Neural progenitor cell (in vitro differentiated cells): Measurements from ENCODE around the gene CCDC91. TPM values are rescaled to one million over a fixed set of nuclear protein-coding genes. Genes with fewer than 3 reads are reported as not detected.

ENCODE experiments used
- DNase-seq: peaks from one replicate; pipeline ENCODE4 v3.0.0-alpha.2; 2016; ENCODE audit warnings: low spot score
- H2AFZ ChIP-seq: fragments of 200-600 bp; sonication (generic); replicated peaks from 2 replicates; pipeline ENCODE4 v1.6.1; 2016; ENCODE audit warnings: antibody characterized with exemption
- H3F3A ChIP-seq: fragments of 200-600 bp; sonication (generic); 2 replicates; pipeline ENCODE4 v1.6.1; 2016; ENCODE audit warnings: antibody characterized with exemption, low read depth
- H3K27ac ChIP-seq: fragments of 200-600 bp; sonication (generic); 2 replicates; pipeline ENCODE4 v1.5.1; 2016; ENCODE audit warnings: mild to moderate bottlenecking
- H3K27me3 ChIP-seq: fragments of 200-600 bp; sonication (generic); 2 replicates; pipeline ENCODE4 v1.6.1; 2016; ENCODE audit warnings: mild to moderate bottlenecking, moderate library complexity
- H3K36me3 ChIP-seq: fragments of 200-600 bp; sonication (generic); 2 replicates; pipeline ENCODE4 v1.5.1; 2016
- H3K4me1 ChIP-seq: fragments of 200-600 bp; sonication (generic); 2 replicates; pipeline ENCODE4 v1.6.1; 2016; ENCODE audit warnings: mixed run types
- H3K4me2 ChIP-seq: fragments of 200-600 bp; sonication (generic); 2 replicates; pipeline ENCODE4 v1.6.1; 2016
- H3K4me3 ChIP-seq: fragments of 200-600 bp; sonication (generic); 2 replicates; pipeline ENCODE4 v1.5.1; 2016
- H3K79me2 ChIP-seq: fragments of 200-600 bp; sonication (generic); 2 replicates; pipeline ENCODE4 v1.6.1; 2016; ENCODE audit warnings: low read depth
- H3K9ac ChIP-seq: fragments of 200-600 bp; sonication (generic); 2 replicates; pipeline ENCODE4 v1.6.1; 2016
- H3K9me3 ChIP-seq: fragments of 200-600 bp; sonication (generic); 2 replicates; pipeline ENCODE4 v1.5.1; 2016; ENCODE audit warnings: low read depth
- H4K20me1 ChIP-seq: fragments of 200-600 bp; sonication (generic); 2 replicates; pipeline ENCODE4 v1.6.1; 2016; ENCODE audit warnings: low read depth
- H3K27ac Mint-ChIP-seq: 3 replicates; pipeline ENCODE4 v1.8.0; 2021; ENCODE audit warnings: mixed read lengths
- H3K27me3 Mint-ChIP-seq: 2 replicates; pipeline ENCODE4 v1.8.0; 2022; ENCODE audit warnings: low read depth, mild to moderate bottlenecking, inconsistent platforms, moderate library complexity, mixed read lengths; ENCODE audit not compliant: insufficient read depth
- H3K36me3 Mint-ChIP-seq: 3 replicates; pipeline ENCODE4 v1.8.0; 2021; ENCODE audit warnings: mixed read lengths
- H3K4me1 Mint-ChIP-seq: 3 replicates; pipeline ENCODE4 v1.8.0; 2021; ENCODE audit warnings: mixed read lengths
- H3K4me3 Mint-ChIP-seq: 3 replicates; pipeline ENCODE4 v1.8.0; 2021; ENCODE audit warnings: mild to moderate bottlenecking, moderate library complexity, mixed read lengths
- H3K9me3 Mint-ChIP-seq: 3 replicates; pipeline ENCODE4 v1.8.0; 2020; ENCODE audit warnings: mixed read lengths
- EZH2 ChIP-seq: fragments of 200-600 bp; sonication (generic); IDR thresholded peaks from 2 replicates; pipeline ENCODE4 v1.6.1; 2017; ENCODE audit warnings: antibody characterized with exemption, mild to moderate bottlenecking, moderate library complexity
- EZH2phosphoT487 ChIP-seq: fragments of 200-600 bp; sonication (generic); IDR thresholded peaks from 2 replicates; pipeline ENCODE4 v1.6.1; 2017; ENCODE audit warnings: antibody characterized with exemption
- total RNA-seq: library from RNA; depleted of rRNA; stranded (reverse); fragments of >200 nt; gene quantifications from 2 replicates; pipeline ENCODE4 v1.2.3, GENCODE V29; 2015; ENCODE audit warnings: low replicate concordance
- TF ChIP-seq, protein P1 (sequence below): fragments of 200-600 bp; sonication (generic); IDR thresholded peaks from 2 replicates; pipeline ENCODE4 v1.5.1; 2017; ENCODE audit warnings: antibody characterized with exemption, mild to moderate bottlenecking

CCDC91 gene
- total RNA-seq, 1 donor from 2014 or later = 35.8 TPM

DNA sequence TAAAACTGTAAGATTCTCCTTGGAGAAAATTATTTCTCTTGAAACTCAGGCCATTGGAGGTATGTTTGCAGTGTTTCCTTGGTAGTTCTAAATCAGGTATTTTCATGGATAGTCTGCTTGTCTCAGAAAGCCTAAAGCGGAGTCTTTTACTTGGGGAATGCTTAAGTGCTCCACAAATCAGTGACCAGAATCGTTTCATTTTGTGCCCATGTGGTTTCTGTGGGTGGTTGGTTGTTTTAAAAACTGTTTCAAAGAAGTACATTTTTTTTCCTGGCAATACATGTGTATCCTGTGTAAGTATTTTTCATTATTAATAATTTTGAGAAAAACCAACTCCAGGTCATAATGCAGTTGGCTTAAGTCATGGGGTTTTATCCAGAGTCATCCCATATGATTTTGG is 33.6 kb downstream of the CCDC91 start:
- H3K27me3 ChIP-seq = no peaks in the 10 kb centered on the region
- peaks cover 8% of the 10 kb centered on the region for H3K9me3 Mint-ChIP-seq
- no peak overlapping the region for H3K4me3 Mint-ChIP-seq
- no peaks in the 10 kb centered on the region for H3F3A ChIP-seq
- no peak overlapping the region for H3K27ac ChIP-seq
- H2AFZ ChIP-seq = no peak overlapping the region
- H3K4me1 ChIP-seq = no peaks in the 10 kb centered on the region
- H3K9me3 ChIP-seq = no peaks in the 10 kb centered on the region
- no peaks in the 10 kb centered on the region for H3K36me3 ChIP-seq
- no peaks in the 10 kb centered on the region for H3K4me1 Mint-ChIP-seq
- no peaks in the 10 kb centered on the region for H4K20me1 ChIP-seq
- TF ChIP-seq, protein P1, sequence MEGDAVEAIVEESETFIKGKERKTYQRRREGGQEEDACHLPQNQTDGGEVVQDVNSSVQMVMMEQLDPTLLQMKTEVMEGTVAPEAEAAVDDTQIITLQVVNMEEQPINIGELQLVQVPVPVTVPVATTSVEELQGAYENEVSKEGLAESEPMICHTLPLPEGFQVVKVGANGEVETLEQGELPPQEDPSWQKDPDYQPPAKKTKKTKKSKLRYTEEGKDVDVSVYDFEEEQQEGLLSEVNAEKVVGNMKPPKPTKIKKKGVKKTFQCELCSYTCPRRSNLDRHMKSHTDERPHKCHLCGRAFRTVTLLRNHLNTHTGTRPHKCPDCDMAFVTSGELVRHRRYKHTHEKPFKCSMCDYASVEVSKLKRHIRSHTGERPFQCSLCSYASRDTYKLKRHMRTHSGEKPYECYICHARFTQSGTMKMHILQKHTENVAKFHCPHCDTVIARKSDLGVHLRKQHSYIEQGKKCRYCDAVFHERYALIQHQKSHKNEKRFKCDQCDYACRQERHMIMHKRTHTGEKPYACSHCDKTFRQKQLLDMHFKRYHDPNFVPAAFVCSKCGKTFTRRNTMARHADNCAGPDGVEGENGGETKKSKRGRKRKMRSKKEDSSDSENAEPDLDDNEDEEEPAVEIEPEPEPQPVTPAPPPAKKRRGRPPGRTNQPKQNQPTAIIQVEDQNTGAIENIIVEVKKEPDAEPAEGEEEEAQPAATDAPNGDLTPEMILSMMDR = no peak
- TF ChIP-seq EZH2 (no peak), EZH2phosphoT487 (no peak)
- H3K36me3 Mint-ChIP-seq = no peaks in the 10 kb centered on the region
- DNase-seq = no peak
- peaks cover 49% of the 10 kb centered on the region for H3K79me2 ChIP-seq
- H3K4me2 ChIP-seq = no peak overlapping the region
- no peak overlapping the region for H3K9ac ChIP-seq
- no peaks in the 10 kb centered on the region for H3K27me3 Mint-ChIP-seq
- H3K27ac Mint-ChIP-seq = no peak overlapping the region
- H3K4me3 ChIP-seq = no peak overlapping the region

DNA sequence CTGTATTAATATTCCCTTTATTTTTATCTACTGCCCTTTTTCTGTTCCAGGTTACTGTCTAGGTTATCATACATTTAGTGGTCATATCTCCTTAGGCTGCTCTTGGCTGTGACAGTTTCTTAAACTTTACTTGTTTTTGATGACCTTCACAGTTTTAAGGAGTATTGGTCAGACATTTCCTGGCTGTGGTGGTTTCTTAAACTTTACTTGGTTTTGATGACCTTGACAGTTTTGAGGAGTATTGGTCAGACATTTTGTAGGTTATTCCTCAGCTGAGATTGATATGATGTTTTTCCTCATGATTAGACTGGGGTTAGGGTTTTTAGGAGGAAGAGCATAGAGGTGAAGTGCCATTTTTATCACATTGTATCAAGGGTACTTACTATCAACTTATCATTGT is 36.4 kb downstream of the CCDC91 start:
- H3K27me3 Mint-ChIP-seq = no peaks in the 10 kb centered on the region
- H3K79me2 ChIP-seq = peaks cover 41% of the 10 kb centered on the region

DNA sequence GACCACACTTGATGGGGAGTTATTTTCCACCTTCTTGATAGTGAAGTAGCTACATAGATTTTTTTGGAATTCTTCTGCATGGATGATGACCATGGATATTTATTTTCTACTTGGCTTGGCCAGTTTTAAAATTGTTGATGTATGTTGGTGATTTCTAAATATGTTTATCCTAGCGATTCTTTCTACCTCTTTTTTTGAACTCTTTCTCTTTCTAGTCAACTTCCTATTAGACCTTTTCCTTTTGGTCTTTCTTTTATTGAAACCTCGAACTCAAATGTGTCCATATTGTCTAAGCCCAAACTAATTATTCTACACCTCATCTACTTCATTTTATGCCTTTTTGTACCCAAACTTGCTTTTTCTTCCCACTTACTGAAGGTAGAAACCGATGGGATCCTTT is 37.0 kb downstream of the CCDC91 start:
- H3K79me2 ChIP-seq = peaks cover 36% of the 10 kb centered on the region
- H3K27me3 ChIP-seq = no peaks in the 10 kb centered on the region
- H3K27ac ChIP-seq = no peak overlapping the region
- no peak overlapping the region for H3K4me3 ChIP-seq
- H3K9me3 Mint-ChIP-seq = no peaks in the 10 kb centered on the region
- no peak overlapping the region for H3K27ac Mint-ChIP-seq
- no peaks in the 10 kb centered on the region for H3K36me3 ChIP-seq
- no peak overlapping the region for H2AFZ ChIP-seq
- H4K20me1 ChIP-seq = no peaks in the 10 kb centered on the region
- no peak overlapping the region for H3K4me2 ChIP-seq
- DNase-seq = no peak
- no peaks in the 10 kb centered on the region for H3K4me1 Mint-ChIP-seq
- no peaks in the 10 kb centered on the region for H3F3A ChIP-seq
- no peak overlapping the region for H3K9ac ChIP-seq
- TF ChIP-seq, protein P1 = no peak
- no peak for TF ChIP-seq EZH2
- no peak for TF ChIP-seq EZH2phosphoT487
- H3K27me3 Mint-ChIP-seq = no peaks in the 10 kb centered on the region
- H3K9me3 ChIP-seq = no peaks in the 10 kb centered on the region
- no peaks in the 10 kb centered on the region for H3K4me1 ChIP-seq
- no peak overlapping the region for H3K4me3 Mint-ChIP-seq
- H3K36me3 Mint-ChIP-seq = no peaks in the 10 kb centered on the region

More for the DNA sequence above, 36.4 kb downstream of the CCDC91 start:
- DNase-seq = no peak
- H3K27ac Mint-ChIP-seq = no peak overlapping the region
- no peak overlapping the region for H2AFZ ChIP-seq
- H3K4me1 ChIP-seq = no peaks in the 10 kb centered on the region
- H3K4me3 Mint-ChIP-seq = no peak overlapping the region
- no peaks in the 10 kb centered on the region for H3F3A ChIP-seq
- no peaks in the 10 kb centered on the region for H3K36me3 ChIP-seq
- peaks cover 4% of the 10 kb centered on the region for H3K9me3 Mint-ChIP-seq
- no peaks in the 10 kb centered on the region for H3K36me3 Mint-ChIP-seq
- no peak overlapping the region for H3K4me2 ChIP-seq
- no peaks in the 10 kb centered on the region for H3K9me3 ChIP-seq
- TF ChIP-seq EZH2 (no peak), EZH2phosphoT487 (no peak)
- TF ChIP-seq, protein P1 = no peak
- no peaks in the 10 kb centered on the region for H4K20me1 ChIP-seq
- H3K4me3 ChIP-seq = no peak overlapping the region
- no peak overlapping the region for H3K27ac ChIP-seq
- H3K4me1 Mint-ChIP-seq = no peaks in the 10 kb centered on the region
- H3K9ac ChIP-seq = no peak overlapping the region
- H3K27me3 ChIP-seq = no peaks in the 10 kb centered on the region
